Activated T-helper 17 cell treated with anti-CD3 and anti-CD28 coated beads, Interleukin-2, amount 50 U/mL, for 72 hours (primary cell): Measurements from ENCODE around the gene FREY1. TPM values are rescaled to one million over a fixed set of nuclear protein-coding genes. Genes with fewer than 3 reads are reported as not detected.

ENCODE experiments used
- ATAC-seq: fragments of 150-1000 bp; cut with Tn5 transposase; replicated peaks from 2 replicates; pipeline ENCODE4 v1.10.0; 2021; ENCODE audit warnings: mild to moderate bottlenecking, moderate library complexity
- H3K27ac Mint-ChIP-seq: one replicate; pipeline ENCODE4 v1.8.0; 2022; ENCODE audit warnings: mixed read lengths
- H3K27me3 Mint-ChIP-seq: one replicate; pipeline ENCODE4 v1.8.0; 2022; ENCODE audit warnings: mixed read lengths
- H3K36me3 Mint-ChIP-seq: one replicate; pipeline ENCODE4 v1.8.0; 2022; ENCODE audit warnings: low read depth, mild to moderate bottlenecking, mixed read lengths
- H3K4me1 Mint-ChIP-seq: one replicate; pipeline ENCODE4 v1.8.0; 2022; ENCODE audit warnings: mixed read lengths
- H3K4me3 Mint-ChIP-seq: one replicate; pipeline ENCODE4 v1.8.0; 2022; ENCODE audit warnings: mild to moderate bottlenecking, mixed read lengths
- H3K9me3 Mint-ChIP-seq: one replicate; pipeline ENCODE4 v1.8.0; 2022; ENCODE audit warnings: mixed read lengths
- total RNA-seq, 2 donors: library from RNA; stranded (reverse); gene quantifications; one replicate each; pipeline ENCODE4 v1.2.3, GENCODE V29; 2022

The FREY1 gene, protein sequence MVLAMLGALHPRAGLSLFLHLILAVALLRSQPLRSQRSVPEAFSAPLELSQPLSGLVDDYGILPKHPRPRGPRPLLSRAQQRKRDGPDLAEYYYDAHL
- 1 to 10 TPM; 1.8 to 2.7 TPM for total RNA-seq

DNA sequence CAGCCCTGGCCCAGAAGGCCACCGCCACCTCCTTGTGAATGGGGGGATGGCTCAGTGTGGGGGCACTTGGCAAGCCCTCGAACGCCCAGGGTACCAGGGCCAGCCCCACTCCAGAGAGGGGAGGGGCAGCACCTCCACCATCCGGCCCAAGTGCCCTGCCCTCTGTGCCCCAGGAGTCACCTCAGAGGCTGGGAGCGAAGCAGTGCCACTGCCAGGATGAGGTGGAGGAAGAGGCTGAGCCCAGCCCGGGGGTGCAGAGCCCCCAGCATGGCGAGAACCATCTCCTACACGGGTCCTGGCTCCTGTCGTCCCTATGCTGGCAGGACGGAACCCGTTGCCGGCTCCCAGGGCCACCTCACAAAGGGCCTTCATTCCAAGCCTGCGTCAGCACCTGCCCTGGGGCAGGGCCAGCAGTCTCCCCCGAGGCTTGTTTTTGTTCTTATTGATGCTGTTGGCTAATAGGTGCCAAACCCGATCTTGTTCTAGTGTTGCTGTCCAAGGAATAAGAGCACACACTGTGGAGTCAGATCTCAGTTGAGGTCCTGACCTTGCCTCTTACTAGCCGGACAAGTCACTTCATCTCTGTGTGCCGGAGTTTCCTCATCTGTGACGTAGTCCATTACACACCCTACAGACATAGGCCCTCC lies at the start of gene FREY1:
Gene FREY1 (minus strand): TSS at position 307 of the 647 bp plus-strand sequence. CDS start 26 bp downstream, at position 281.
- Mint-ChIP-seq H3K9me3 (no peaks in the 10 kb centered on the region), H3K4me1 (no peaks in the 10 kb centered on the region), H3K27me3 (no peaks in the 10 kb centered on the region), H3K36me3 (peaks cover 16% of the 10 kb centered on the region), H3K4me3 (no peak within 1 kb of the TSS), H3K27ac (peak within 1 kb of the TSS; percentile 36)
- ATAC-seq = no peak

GRCh38 chr11:45949992-45950407 lies 42.9 kb upstream of the FREY1 start:
- no peak overlapping the region for H3K27ac Mint-ChIP-seq
- H3K9me3 Mint-ChIP-seq = no peaks in the 10 kb centered on the region
- H3K4me3 Mint-ChIP-seq = no peak overlapping the region
- H3K27me3 Mint-ChIP-seq = no peaks in the 10 kb centered on the region
- no peak for ATAC-seq
- H3K4me1 Mint-ChIP-seq = no peaks in the 10 kb centered on the region
- H3K36me3 Mint-ChIP-seq = peaks cover 100% of the 10 kb centered on the region

- ATAC-seq = no peak
- Mint-ChIP-seq H3K9me3 (no peaks in the 10 kb centered on the region), H3K27me3 (no peaks in the 10 kb centered on the region), H3K4me1 (no peaks in the 10 kb centered on the region), H3K4me3 (no peak overlapping the region), H3K27ac (no peak overlapping the region), H3K36me3 (peaks cover 100% of the 10 kb centered on the region)
Measured at GRCh38 chr11:45948356-45948755, 41.3 kb upstream of the FREY1 start.

- peaks cover 100% of the 10 kb centered on the region for H3K36me3 Mint-ChIP-seq
- H3K4me3 Mint-ChIP-seq = no peak overlapping the region
- no peak for ATAC-seq
Measured at GRCh38 chr11:45947885-45948284, 40.8 kb upstream of the FREY1 start.

GRCh38 chr11:45945397-45945999 lies 38.4 kb upstream of the FREY1 start:
- Mint-ChIP-seq H3K27me3 (no peaks in the 10 kb centered on the region), H3K27ac (no peak overlapping the region)
- no peak for ATAC-seq

More at GRCh38 chr11:45947885-45948284, 40.8 kb upstream of the FREY1 start:
- H3K27ac Mint-ChIP-seq = no peak overlapping the region
- no peaks in the 10 kb centered on the region for H3K27me3 Mint-ChIP-seq
- H3K4me1 Mint-ChIP-seq = no peaks in the 10 kb centered on the region
- H3K9me3 Mint-ChIP-seq = no peaks in the 10 kb centered on the region

GRCh38 chr11:45942381-45942780 lies 35.3 kb upstream of the FREY1 start:
- no peak overlapping the region for H3K4me3 Mint-ChIP-seq
- H3K9me3 Mint-ChIP-seq = no peaks in the 10 kb centered on the region
- H3K36me3 Mint-ChIP-seq = peaks cover 90% of the 10 kb centered on the region
- H3K27ac Mint-ChIP-seq = peak overlapping the region; percentile 73
- peaks cover 6% of the 10 kb centered on the region for H3K4me1 Mint-ChIP-seq
- no peaks in the 10 kb centered on the region for H3K27me3 Mint-ChIP-seq
- no peak for ATAC-seq

More at GRCh38 chr11:45945397-45945999, 38.4 kb upstream of the FREY1 start:
- Mint-ChIP-seq H3K4me3 (no peak overlapping the region), H3K9me3 (no peaks in the 10 kb centered on the region), H3K36me3 (peaks cover 97% of the 10 kb centered on the region), H3K4me1 (peaks cover 6% of the 10 kb centered on the region)

DNA sequence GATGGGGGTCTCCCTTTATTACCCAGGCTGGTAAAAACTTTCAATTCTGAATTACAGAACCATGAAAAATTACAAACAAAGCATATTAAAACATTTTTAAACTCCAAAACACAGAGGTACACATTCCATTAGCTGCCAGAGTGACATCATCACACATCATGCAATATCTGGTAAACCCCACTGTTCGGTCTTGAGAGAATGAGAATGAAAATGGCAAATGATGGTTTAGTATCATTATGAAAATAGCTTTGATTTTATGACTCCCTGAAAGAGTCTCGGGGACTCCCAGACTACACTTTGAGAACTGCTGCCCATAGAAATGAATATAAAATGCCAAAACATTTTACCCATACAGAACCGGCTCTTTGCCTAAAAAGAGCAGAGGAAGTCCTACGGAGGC lies 34.2 kb upstream of the FREY1 start:
- peaks cover 88% of the 10 kb centered on the region for H3K36me3 Mint-ChIP-seq
- H3K9me3 Mint-ChIP-seq = no peaks in the 10 kb centered on the region
- peak; percentile 72 for ATAC-seq
- H3K27me3 Mint-ChIP-seq = no peaks in the 10 kb centered on the region
- H3K4me1 Mint-ChIP-seq = peaks cover 6% of the 10 kb centered on the region
- H3K27ac Mint-ChIP-seq = peak overlapping the region; percentile 73
- no peak overlapping the region for H3K4me3 Mint-ChIP-seq

- no peak overlapping the region for H3K4me3 Mint-ChIP-seq
- no peak for ATAC-seq
- peaks cover 6% of the 10 kb centered on the region for H3K4me1 Mint-ChIP-seq
- peaks cover 86% of the 10 kb centered on the region for H3K36me3 Mint-ChIP-seq
- H3K27ac Mint-ChIP-seq = no peak overlapping the region
- no peaks in the 10 kb centered on the region for H3K27me3 Mint-ChIP-seq
- H3K9me3 Mint-ChIP-seq = no peaks in the 10 kb centered on the region
Measured at GRCh38 chr11:45939836-45940235, 32.8 kb upstream of the FREY1 start.

DNA sequence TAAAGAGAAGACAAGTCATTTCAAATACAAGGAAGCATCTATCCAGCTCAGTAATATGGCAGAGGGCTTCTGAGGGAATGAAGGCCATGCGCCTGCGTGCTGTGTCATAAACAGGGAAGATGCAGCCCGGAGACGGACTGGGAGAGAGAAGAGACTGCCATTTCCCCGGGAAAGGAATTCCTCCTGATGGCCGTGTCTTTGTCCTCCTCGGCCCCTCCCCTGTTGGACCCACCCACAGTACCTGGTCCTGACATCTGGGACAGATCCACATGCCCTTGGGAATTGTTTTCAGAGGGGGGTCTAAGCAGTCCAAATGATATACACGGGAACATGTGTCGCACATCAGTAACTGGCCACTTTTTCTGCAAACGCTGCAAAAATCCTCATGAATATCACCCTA lies 30.8 kb upstream of the FREY1 start:
- Mint-ChIP-seq H3K4me1 (peaks cover 6% of the 10 kb centered on the region), H3K4me3 (no peak overlapping the region), H3K9me3 (no peaks in the 10 kb centered on the region), H3K27ac (no peak overlapping the region), H3K36me3 (peaks cover 83% of the 10 kb centered on the region), H3K27me3 (no peaks in the 10 kb centered on the region)
- ATAC-seq = no peak

GRCh38 chr11:45936511-45937054 lies 29.5 kb upstream of the FREY1 start:
- no peak for ATAC-seq
- H3K4me3 Mint-ChIP-seq = no peak overlapping the region
- H3K9me3 Mint-ChIP-seq = no peaks in the 10 kb centered on the region
- H3K36me3 Mint-ChIP-seq = peaks cover 81% of the 10 kb centered on the region
- no peaks in the 10 kb centered on the region for H3K27me3 Mint-ChIP-seq
- peaks cover 3% of the 10 kb centered on the region for H3K4me1 Mint-ChIP-seq
- H3K27ac Mint-ChIP-seq = no peak overlapping the region

DNA sequence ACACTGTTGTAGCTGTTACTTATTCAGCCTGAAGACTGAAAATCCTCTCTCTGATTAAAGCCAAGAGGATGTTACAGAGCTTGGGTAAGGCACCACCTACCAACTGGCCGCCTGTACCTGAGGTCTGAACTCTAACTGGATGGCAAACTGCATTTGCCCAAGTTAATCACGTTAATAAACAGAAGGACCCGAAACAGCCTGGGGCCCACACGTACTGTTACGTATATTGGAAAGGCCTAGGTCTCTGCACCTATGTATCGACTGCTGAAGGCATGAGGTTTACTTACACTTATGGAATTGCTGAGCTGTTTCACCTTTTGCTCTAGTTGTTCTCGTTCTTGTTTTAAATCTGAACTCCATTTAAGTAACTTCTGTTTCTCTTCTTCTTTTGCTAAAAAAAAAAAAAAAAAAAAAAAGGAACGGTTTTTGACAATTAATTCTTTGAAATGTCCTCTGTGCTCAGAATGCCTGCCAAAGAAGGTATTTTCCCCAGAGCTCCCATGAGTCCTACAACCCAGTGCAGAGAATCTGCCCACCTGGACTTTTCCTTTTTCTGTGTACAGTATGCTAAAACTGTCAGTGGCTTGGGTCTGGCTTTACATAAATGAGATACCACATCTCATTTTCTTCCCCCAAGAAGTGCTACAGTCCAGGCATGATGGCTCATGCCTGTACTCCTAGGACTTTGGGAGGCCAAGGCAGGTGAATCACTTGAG lies 28.4 kb upstream of the FREY1 start:
- H3K36me3 Mint-ChIP-seq = peaks cover 76% of the 10 kb centered on the region
- peaks cover 11% of the 10 kb centered on the region for H3K4me1 Mint-ChIP-seq
- H3K4me3 Mint-ChIP-seq = no peak overlapping the region
- H3K9me3 Mint-ChIP-seq = no peaks in the 10 kb centered on the region
- no peak for ATAC-seq
- H3K27ac Mint-ChIP-seq = no peak overlapping the region
- no peaks in the 10 kb centered on the region for H3K27me3 Mint-ChIP-seq

- H3K9me3 Mint-ChIP-seq = no peaks in the 10 kb centered on the region
- peaks cover 18% of the 10 kb centered on the region for H3K4me1 Mint-ChIP-seq
- H3K4me3 Mint-ChIP-seq = no peak overlapping the region
- no peak overlapping the region for H3K27ac Mint-ChIP-seq
- no peak for ATAC-seq
- H3K27me3 Mint-ChIP-seq = no peaks in the 10 kb centered on the region
- peaks cover 74% of the 10 kb centered on the region for H3K36me3 Mint-ChIP-seq
Measured at GRCh38 chr11:45934580-45935318, 27.7 kb upstream of the FREY1 start.

DNA sequence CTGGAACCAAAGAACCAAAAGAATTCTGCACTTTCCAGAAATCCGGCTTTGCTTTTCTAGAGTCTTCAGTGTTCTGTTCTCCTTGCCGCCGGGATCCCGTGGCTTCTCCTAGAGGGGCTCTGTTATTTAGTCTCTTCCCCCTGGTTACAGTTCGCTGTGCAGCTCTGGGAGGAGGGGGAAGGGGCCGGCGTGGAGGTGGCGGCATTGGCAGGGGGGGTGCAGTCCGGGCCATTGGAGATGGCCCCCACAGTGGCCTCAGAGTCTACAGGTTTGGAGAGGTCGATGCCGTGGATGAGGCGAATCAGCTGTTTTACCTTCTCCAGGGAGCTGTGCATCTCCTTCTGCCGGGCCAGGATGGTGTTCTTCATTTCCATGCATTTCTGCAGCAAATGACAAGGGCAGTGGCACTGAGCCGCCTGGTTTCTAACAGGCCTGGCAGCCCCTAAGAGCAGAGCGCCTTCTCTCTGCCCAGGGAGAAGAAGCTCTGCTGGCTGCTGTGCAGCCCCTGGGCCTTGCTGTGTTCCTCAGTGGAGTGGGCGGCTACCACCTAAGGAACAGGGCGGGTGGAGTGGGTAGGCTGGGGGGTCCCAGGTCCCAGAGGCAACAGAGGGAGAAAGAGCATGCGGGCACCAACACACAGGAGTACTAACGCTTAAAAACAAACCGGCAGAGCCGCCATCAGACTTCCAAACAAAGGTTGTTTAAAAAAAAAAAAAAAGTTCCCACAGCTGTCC lies 26.9 kb upstream of the FREY1 start:
- no peak for ATAC-seq
- peaks cover 67% of the 10 kb centered on the region for H3K36me3 Mint-ChIP-seq
- H3K27ac Mint-ChIP-seq = no peak overlapping the region
- H3K4me3 Mint-ChIP-seq = no peak overlapping the region
- H3K4me1 Mint-ChIP-seq = peaks cover 19% of the 10 kb centered on the region
- no peaks in the 10 kb centered on the region for H3K9me3 Mint-ChIP-seq
- no peaks in the 10 kb centered on the region for H3K27me3 Mint-ChIP-seq
